Panc1 (cell line): ENCODE data around the gene BTN3A1. TPM values are rescaled to one million over a fixed set of nuclear protein-coding genes. Genes with fewer than 3 reads are reported as not detected.

Experiments used
- ATAC-seq: fragments of 200-7000 bp; cut with Tn5 transposase; 2 replicates; pipeline ENCODE4 v1.9.1; 2020; ENCODE audit warnings: mild to moderate bottlenecking, moderate library complexity
- BruUV-seq: library from RNA; stranded (reverse); fragments of 400-500 nt; replicated peaks from 2 replicates; lab custom pipeline; 2021; lab: Mats Ljungman, UMichigan
- CTCF ChIA-PET: fragments of 300-600 bp; sonication (Branson Sonifier 250); formaldehyde crosslinking; loops from one replicate; lab custom pipeline; 2022; ENCODE audit warnings: antibody characterized with exemption; lab: Charles Lee
- POLR2A ChIA-PET: fragments of 300-600 bp; sonication (Branson Sonifier 250); formaldehyde crosslinking; loops from one replicate; lab custom pipeline; 2022; ENCODE audit warnings: antibody characterized with exemption; lab: Charles Lee
- DNase-seq: peaks from one replicate; pipeline ENCODE4 v3.0.0-alpha.2; 2010; ENCODE audit warnings: low read depth, low spot score
- H3K27ac ChIP-seq: 2 replicates; pipeline ENCODE4 v1.5.1; 2011; ENCODE audit warnings: mild to moderate bottlenecking, low read length, inconsistent platforms
- H3K27me3 ChIP-seq: fragments of 200-500 bp; sonication (Bioruptor generic); 2 replicates; pipeline ENCODE4 v1.6.0; 2014; ENCODE audit warnings: low read length, inconsistent platforms; ENCODE audit not compliant: control insufficient read depth, insufficient read depth
- H3K36me3 ChIP-seq: fragments of 200-500 bp; sonication (Bioruptor generic); 2 replicates; pipeline ENCODE4 v1.5.1; 2014; ENCODE audit warnings: inconsistent platforms, mild to moderate bottlenecking, low read length, moderate library complexity; ENCODE audit not compliant: control insufficient read depth, insufficient read depth
- H3K4me1 ChIP-seq: 2 replicates; pipeline ENCODE4 v1.5.1; 2011; ENCODE audit warnings: inconsistent platforms, mild to moderate bottlenecking, low read length, moderate library complexity; ENCODE audit not compliant: control insufficient read depth, insufficient read depth
- H3K4me3 ChIP-seq, 2 experiments: 2 replicates each; pipeline ENCODE4 v1.5.1; 2011 to 2012; ENCODE audit warnings: low read depth in 2 of 2, low read length in 2 of 2, mild to moderate bottlenecking in 2 of 2, inconsistent platforms in 1 of 2, moderate library complexity in 1 of 2
- H3K9me3 ChIP-seq: fragments of 200-500 bp; sonication (Bioruptor generic); 2 replicates; pipeline ENCODE4 v1.5.1; 2014; ENCODE audit warnings: low read depth, mild to moderate bottlenecking, inconsistent platforms, low read length, moderate library complexity; ENCODE audit not compliant: control insufficient read depth, insufficient read depth
- CTCF ChIP-seq: fragments of 450-650 bp; IDR thresholded peaks from 2 replicates; pipeline ENCODE4 v1.5.1; 2017; ENCODE audit warnings: mild to moderate bottlenecking
- POLR2AphosphoS5 ChIP-seq: IDR thresholded peaks from 2 replicates; pipeline ENCODE4 v1.6.1; 2012; ENCODE audit warnings: mild to moderate bottlenecking, low read depth, low read length, moderate library complexity
- REST ChIP-seq, 2 experiments: IDR thresholded peaks; 2 replicates each; pipeline ENCODE4 v1.6.1; 2011 to 2012; ENCODE audit warnings: low read depth in 2 of 2, control low read depth in 1 of 2, low read length in 1 of 2, mild to moderate bottlenecking in 1 of 2, moderate library complexity in 1 of 2; ENCODE audit not compliant: insufficient read depth in 1 of 2
- SIN3A ChIP-seq: IDR thresholded peaks from 2 replicates; pipeline ENCODE4 v1.6.1; 2012; ENCODE audit warnings: low read depth, mild to moderate bottlenecking, low read length, moderate library complexity, borderline replicate concordance; ENCODE audit not compliant: insufficient read depth
- TCF7L2 ChIP-seq: IDR thresholded peaks from 2 replicates; pipeline ENCODE4 v1.6.1; 2011; ENCODE audit warnings: mild to moderate bottlenecking, low read depth, low read length, inconsistent platforms
- in situ Hi-C: cut with HindIII; loops from 2 replicates; pipeline ENCODE4 v1.10.0; 2016; ENCODE audit warnings: low sequenced_read_pairs, low pct_unique_long_range_greater_than_20kb
- intact Hi-C: fragments of 100-400 bp; cut with micrococcal nuclease; formaldehyde crosslinking; loops from one replicate; pipeline ENCODE4 v1.10.0; 2022; ENCODE audit not compliant: unreplicated experiment
- total RNA-seq: library from RNA; stranded (reverse); gene quantifications from one replicate; pipeline ENCODE4 v1.2.1, GENCODE V29; 2021; ENCODE audit not compliant: unreplicated experiment

The BTN3A1 gene
- total RNA-seq, 1 experiment from 2014 or later, result 5.0 TPM

DNA sequence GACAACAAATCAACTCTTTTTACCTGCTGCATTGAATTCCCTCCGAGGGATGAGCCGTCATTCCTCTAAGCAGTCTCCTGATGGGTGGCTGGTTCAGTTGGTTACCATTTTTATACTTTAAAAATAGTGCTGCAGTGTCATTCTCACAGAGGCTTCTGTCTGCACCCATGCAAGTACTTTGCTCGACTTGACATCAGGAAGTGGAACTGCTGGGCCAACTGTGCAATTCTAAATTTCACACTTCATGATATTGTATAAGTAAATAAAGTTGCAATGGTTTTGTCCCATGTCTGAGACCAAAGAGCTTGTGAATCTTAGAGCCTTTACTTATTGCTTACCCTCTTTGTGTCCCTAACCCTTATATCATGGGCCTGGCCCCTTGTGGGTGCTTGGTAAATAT is 2.5 kb downstream of the BTN3A1 start:
- no TSS peak for BruUV-seq
- H3K4me3 ChIP-seq, result no peak overlapping the region
- no peak for ATAC-seq
- DNase-seq, result no peak
- TF ChIP-seq TCF7L2 (no peak), POLR2AphosphoS5 (no peak), REST (IDR thresholded peaks at IDR 0.05; ENCODE audit: insufficient read depth in 1 of 2, low read depth in 2 of 2, low read length in 1 of 2) (no peak), SIN3A (no peak), CTCF (no peak)
- no peak overlapping the region for H3K27ac ChIP-seq
- H3K36me3 ChIP-seq, result no peaks in the 10 kb centered on the region
- ChIA-PET POLR2A (no interaction called here), CTCF (no interaction called here)
- no peaks in the 10 kb centered on the region for H3K9me3 ChIP-seq
- H3K4me1 ChIP-seq, result no peaks in the 10 kb centered on the region
- no peaks in the 10 kb centered on the region for H3K27me3 ChIP-seq
- intact Hi-C loops, result no loop called here
- in situ Hi-C loops, result no loop called here

- Histone ChIP-seq H3K9me3 (no peaks in the 10 kb centered on the region), H3K27me3 (no peaks in the 10 kb centered on the region), H3K36me3 (no peaks in the 10 kb centered on the region), H3K4me3 (no peak overlapping the region), H3K27ac (no peak overlapping the region), H3K4me1 (no peaks in the 10 kb centered on the region)
- no peak for ATAC-seq
- TF ChIP-seq SIN3A, result no peak
- TF ChIP-seq POLR2AphosphoS5, result no peak
- no peak for TF ChIP-seq TCF7L2
- no peak for TF ChIP-seq REST (IDR thresholded peaks at IDR 0.05; ENCODE audit: insufficient read depth in 1 of 2, low read depth in 2 of 2, low read length in 1 of 2)
- no peak for TF ChIP-seq CTCF
- in situ Hi-C loops (no loop called here), intact Hi-C loops (no loop called here)
- ChIA-PET POLR2A (no interaction called here), CTCF (no interaction called here)
- no TSS peak for BruUV-seq
- no peak for DNase-seq
Measured at GRCh38 chr6:26408828-26409730, 7.0 kb downstream of the BTN3A1 start.
